HG03064 (cell line): ENCODE measurements around the gene DPM3.
"Not testable (repeated sequence)": the region's sequence is repeated elsewhere in the genome, so short reads cannot be mapped to it uniquely, and the experiment has no call there.

Experiments used
- ATAC-seq: cut with Tn5 transposase; IDR thresholded peaks from one replicate; pipeline ENCODE4 v1.9.1; 2021; ENCODE audit warnings: low read depth; ENCODE audit not compliant: unreplicated experiment

Gene DPM3

GRCh38 chr1:155127105-155127966, 13.0 kb downstream of the DPM3 start, which contains the start of gene EFNA1:
EFNA1 (plus strand) TSS chr1:155127876; CDS start chr1:155127978, 102 bp downstream.
- ATAC-seq = no peak

- no peak for ATAC-seq
Observed at GRCh38 chr1:155126556-155127104, 13.7 kb downstream of the DPM3 start.

GRCh38 chr1:155125946-155126555, 14.3 kb downstream of the DPM3 start:
- no peak for ATAC-seq

DNA sequence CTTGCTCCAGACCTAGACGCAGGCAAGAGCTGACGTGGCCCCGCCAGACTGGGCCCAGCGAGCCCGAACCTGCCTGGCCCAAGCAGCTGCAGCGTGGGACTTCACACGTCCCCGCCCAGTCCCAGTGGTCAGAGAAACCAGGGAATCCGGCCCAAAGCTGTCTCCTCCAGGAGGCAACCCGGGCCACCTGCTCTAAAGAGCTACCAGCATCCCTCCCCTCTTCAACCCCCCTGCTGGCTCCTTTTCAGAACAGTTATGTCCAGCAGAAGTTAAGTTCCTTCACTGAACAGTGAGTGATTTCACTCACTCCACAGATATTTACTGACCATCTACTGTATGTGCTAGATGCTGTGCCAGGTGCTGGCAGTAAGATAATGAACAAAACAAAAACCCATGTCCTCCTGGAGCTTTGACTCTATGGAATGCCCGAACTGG, 14.8 kb downstream of the DPM3 start:
- ATAC-seq = no peak

DNA sequence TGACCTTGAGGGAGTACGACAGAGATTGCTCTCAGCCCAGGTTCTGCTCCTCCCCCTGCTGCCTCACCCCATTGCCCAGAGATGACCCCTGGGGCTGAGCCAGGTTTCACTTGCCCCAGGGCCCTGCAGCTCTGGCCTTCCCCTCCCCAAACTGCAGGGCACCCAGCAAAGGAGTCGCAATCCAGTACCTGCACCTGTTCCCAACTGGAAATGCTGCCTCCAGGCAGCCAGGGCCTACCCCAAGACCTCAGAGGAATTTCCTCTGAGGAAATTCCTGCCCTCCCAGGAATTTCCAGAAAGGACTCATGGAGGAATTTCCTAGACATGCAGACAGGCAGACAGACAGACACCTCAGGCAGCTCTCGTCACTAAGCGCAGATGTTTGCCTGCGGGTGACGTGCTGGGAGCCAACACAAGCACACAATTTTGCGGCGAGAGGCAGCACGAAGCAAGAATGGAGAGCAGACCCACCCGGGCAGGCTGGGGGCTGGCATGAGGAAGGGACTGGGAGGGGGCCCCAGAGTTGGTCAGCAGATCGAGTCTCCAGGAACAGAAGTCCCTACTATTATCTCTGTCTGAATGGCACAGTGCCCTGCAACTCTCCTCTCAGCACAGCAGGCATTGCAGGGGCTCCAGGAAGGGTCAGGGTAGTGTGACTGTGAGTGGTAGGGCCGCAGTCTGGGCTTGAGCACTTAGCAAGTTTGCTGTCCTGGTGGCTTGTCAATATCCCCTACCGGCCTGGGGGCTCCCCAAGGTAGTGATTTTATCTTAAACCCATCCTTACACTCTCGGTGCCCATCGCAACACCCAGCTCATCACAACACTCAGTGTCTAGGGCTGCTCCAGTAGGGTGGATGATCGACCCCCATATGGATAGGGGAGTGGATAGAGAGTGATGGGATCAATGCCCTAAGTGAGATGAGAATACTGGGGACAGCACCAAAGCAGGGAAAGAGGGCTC, 15.5 kb downstream of the DPM3 start:
- ATAC-seq = no peak

GRCh38 chr1:155123801-155124200, 16.5 kb downstream of the DPM3 start:
- no peak for ATAC-seq

GRCh38 chr1:155122308-155122707, 18.0 kb downstream of the DPM3 start:
- ATAC-seq = no peak

DNA sequence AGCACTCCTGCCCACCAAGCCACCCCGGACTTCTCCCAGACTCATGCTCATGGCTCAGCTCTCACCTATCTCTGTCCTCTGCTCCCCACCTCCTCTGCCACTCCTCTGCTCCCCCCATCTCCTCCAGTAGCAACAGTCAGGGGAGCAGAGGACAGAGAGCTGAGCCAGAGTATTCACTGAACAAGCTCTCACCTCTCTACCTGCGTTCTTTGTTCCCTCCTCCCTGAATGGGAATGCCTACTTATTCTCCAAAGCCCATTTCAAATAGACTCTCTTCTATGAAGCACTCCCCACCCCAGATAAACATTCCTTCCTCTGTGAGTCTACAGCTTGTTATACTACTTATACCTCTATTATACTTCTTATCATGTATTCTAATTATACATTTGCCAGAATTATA, 19.1 kb downstream of the DPM3 start:
- ATAC-seq = no peak

DNA sequence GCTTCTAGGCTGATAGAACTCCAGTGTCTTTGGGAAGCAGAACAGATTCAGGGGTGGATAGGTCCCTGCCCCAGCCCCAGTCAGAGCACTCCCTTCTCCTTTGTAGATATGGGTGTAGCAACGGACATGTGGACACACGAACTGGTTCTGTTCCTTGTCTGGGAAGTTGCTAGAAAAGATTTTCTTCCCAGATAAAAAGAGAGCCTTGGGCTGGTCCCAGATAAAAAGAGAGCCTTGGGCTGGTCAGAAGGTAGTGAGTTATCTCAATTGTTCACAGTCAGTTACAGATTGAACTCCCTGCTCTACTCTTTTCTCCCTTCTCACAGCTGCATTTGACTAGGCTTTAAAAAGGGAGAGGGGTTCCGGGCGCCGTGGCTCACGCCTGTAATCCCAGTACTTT, 20.1 kb downstream of the DPM3 start:
- ATAC-seq = no peak

GRCh38 chr1:155118090-155118489, 22.2 kb downstream of the DPM3 start:
- ATAC-seq = not testable (repeated sequence)

- no peak for ATAC-seq
Observed at GRCh38 chr1:155117610-155118009, 22.7 kb downstream of the DPM3 start.

- no peak for ATAC-seq
Observed at GRCh38 chr1:155116113-155116764, 24.1 kb downstream of the DPM3 start.

DNA sequence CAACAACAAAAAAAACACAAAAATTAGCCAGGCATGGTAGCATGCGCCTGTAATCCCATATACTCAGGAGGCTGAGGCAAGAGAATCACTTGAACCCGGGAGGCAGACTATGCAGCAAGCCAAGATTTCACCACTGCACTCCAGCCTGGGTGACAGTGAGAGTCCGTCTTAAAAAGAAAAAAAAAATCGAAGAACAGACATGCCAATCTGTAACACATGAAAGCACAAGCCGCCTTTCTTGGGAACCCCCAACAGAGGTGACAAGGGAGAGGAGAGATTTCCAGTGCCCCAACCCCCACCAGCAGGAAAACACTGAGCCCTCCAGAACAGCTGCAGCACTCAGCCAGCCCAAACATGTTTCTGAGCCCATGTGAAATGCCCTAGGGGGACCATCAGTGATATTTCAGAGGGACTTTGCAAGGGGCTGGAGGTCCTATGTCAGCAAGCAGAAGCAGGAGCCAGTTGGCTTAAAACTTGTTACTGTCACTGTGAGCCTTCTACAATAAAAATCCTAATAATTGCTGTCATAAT, 26.8 kb downstream of the DPM3 start:
- no peak for ATAC-seq

DNA sequence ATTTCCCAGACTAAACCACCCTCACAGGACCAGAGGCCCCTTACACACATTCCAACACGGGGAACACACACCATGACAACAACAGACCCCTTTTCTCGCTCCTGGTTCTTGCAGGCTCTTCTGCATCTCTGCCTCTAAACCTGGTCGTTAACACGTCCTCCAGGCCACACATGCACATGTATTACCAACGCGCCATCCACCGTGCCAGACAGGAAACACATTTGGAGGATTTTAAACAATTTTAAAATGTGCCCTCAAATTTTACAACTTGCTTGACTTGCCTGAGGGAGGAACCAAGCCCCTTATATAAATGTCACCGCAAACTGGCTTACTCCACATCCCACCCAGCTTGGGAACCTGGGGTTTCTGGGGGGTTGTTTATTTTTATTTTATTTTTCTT, 29.5 kb downstream of the DPM3 start:
- ATAC-seq = no peak

DNA sequence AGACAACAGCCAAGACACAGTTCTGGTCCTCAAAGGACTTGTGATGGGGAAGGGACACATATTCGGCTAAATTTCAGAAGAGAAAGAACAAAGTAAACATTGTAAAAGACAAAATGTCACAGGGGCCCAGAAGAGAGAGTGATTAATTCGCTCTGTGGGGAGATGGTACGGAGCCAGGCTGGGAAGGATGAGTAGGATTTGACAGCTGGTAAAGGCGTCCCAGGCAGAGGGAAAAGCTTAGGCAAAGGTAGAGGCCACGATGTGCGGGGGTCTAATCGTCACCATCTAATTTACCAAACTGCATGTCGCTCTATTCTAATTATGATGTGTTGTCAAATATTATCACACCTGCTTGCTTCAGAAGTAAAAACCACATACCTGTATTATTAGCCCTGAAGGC, 29.9 kb downstream of the DPM3 start:
- ATAC-seq = no peak

- no peak for ATAC-seq
Observed at GRCh38 chr1:155108296-155108695, 32.0 kb downstream of the DPM3 start.

- ATAC-seq = no peak
Observed at GRCh38 chr1:155107309-155108264, 32.7 kb downstream of the DPM3 start.

DNA sequence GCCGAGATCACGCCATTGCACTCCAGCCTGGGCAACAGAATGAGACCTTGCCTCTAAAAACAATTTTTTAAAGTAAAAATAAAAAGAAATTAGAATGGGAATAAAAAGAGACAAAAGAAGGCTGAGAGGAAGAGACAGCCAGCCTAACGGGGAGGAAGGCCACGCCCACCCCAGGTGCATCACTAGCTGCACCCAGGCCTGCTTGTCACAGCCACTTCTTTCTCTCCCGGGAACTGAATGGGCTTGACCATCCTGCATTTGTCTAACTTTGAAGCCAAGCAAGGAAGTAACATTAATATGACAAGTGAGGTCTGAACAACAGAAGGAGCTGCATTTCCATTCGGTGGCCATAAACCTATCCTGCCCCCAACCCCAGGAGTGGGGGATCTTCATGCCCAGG, 33.5 kb downstream of the DPM3 start:
- no peak for ATAC-seq

DNA sequence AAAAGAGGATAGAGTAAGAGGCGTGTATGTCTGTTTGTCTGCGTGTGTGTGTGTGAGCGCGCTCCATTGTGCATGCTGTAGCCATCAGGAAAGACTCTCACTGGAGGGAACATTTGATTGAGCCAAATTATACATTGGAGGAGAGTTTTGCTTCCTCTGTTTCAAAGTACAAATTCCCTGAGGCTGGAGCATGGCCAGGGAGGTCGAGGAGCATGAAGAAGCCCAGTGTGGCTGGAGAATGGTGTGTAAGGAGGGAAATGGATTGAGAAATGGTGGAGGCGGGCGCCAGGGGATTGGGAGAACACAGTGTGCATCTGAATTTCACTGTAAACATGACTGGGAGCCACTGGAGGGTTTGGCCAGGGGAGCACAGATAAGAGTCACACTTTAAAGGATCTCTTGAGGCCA, 34.7 kb downstream of the DPM3 start:
- ATAC-seq = no peak
